Body of pancreas (tissue), 4 donors: ENCODE data around the gene OSER1.

Experiments used
- POLR2A ChIP-seq, 3 donors: fragments of 450-650 bp; IDR thresholded peaks; one replicate each; pipeline ENCODE4 v1.6.1; 2016; ENCODE audit warnings: antibody characterized with exemption in 3 of 3, mild to moderate bottlenecking in 2 of 3
- TF ChIP-seq, protein P1 (sequence below), 7 experiments: fragments of 450-650 bp in 4 of 7; fragments of 200-600 bp in 3 of 7; sonication (generic) in 3 of 7; IDR thresholded peaks; one replicate each; pipeline ENCODE4 v1.5.1; 2016 to 2019; ENCODE audit warnings: antibody characterized with exemption in 7 of 7

GRCh38 chr20:44234566-44235317 lies 24.2 kb upstream of the OSER1 start:
- TF ChIP-seq, protein P1, sequence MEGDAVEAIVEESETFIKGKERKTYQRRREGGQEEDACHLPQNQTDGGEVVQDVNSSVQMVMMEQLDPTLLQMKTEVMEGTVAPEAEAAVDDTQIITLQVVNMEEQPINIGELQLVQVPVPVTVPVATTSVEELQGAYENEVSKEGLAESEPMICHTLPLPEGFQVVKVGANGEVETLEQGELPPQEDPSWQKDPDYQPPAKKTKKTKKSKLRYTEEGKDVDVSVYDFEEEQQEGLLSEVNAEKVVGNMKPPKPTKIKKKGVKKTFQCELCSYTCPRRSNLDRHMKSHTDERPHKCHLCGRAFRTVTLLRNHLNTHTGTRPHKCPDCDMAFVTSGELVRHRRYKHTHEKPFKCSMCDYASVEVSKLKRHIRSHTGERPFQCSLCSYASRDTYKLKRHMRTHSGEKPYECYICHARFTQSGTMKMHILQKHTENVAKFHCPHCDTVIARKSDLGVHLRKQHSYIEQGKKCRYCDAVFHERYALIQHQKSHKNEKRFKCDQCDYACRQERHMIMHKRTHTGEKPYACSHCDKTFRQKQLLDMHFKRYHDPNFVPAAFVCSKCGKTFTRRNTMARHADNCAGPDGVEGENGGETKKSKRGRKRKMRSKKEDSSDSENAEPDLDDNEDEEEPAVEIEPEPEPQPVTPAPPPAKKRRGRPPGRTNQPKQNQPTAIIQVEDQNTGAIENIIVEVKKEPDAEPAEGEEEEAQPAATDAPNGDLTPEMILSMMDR (IDR thresholded peaks at IDR 0.05) = no peak
- TF ChIP-seq POLR2A (IDR thresholded peaks at IDR 0.05) = no peak
